Urothelium cell line (cell line): ENCODE data around the gene MBP.

Experiments used
- DNase-seq: peaks from one replicate; pipeline ENCODE4 v3.0.0; 2011; ENCODE audit warnings: low spot score, mixed read lengths
- FAIRE-seq: peaks from 2 replicates; lab custom pipeline; 2011; peaks lifted over from hg19 to GRCh38; lab: Jason Lieb, UNC

The MBP gene

GRCh38 chr18:77135339-77136075 lies 2.9 kb upstream of the MBP start:
- FAIRE-seq (no peak), DNase-seq (no peak)

- FAIRE-seq (no peak), DNase-seq (no peak)
These were observed 2.0 kb upstream of the MBP start for GRCh38 chr18:77134611-77135010.

- DNase-seq = no peak
- FAIRE-seq = no peak
These were observed 1.4 kb upstream of the MBP start for GRCh38 chr18:77133835-77134496.

- no peak for DNase-seq
- no peak for FAIRE-seq
These were observed 660 bp upstream of the MBP start for GRCh38 chr18:77133051-77133834.

- no peak for DNase-seq
- no peak for FAIRE-seq
These were observed 773 bp downstream of the MBP start for GRCh38 chr18:77131652-77132368.

GRCh38 chr18:77131100-77131651 lies 1.4 kb downstream of the MBP start:
- DNase-seq (no peak), FAIRE-seq (no peak)

GRCh38 chr18:77130229-77131099 lies 2.1 kb downstream of the MBP start:
- FAIRE-seq = no peak
- DNase-seq = no peak

- DNase-seq (peak; percentile 50), FAIRE-seq (no peak)
These were observed 3.4 kb downstream of the MBP start for GRCh38 chr18:77129150-77129551.

GRCh38 chr18:77127769-77128671 lies 4.6 kb downstream of the MBP start:
- DNase-seq (peak; percentile 59), FAIRE-seq (peak; percentile 37)

- DNase-seq (peak; percentile 40), FAIRE-seq (no peak)
These were observed 8.1 kb downstream of the MBP start for GRCh38 chr18:77124452-77124922.

GRCh38 chr18:77123320-77124231 lies 9.0 kb downstream of the MBP start:
- no peak for DNase-seq
- no peak for FAIRE-seq

GRCh38 chr18:77121523-77121922 lies 11.1 kb downstream of the MBP start:
- DNase-seq = no peak
- no peak for FAIRE-seq

GRCh38 chr18:77119851-77120491 lies 12.6 kb downstream of the MBP start:
- no peak for FAIRE-seq
- no peak for DNase-seq

GRCh38 chr18:77119101-77119850 lies 13.3 kb downstream of the MBP start:
- DNase-seq (no peak), FAIRE-seq (peak; percentile 84)

- no peak for DNase-seq
- peak; percentile 100 for FAIRE-seq
These were observed 14.1 kb downstream of the MBP start for GRCh38 chr18:77118256-77119090.
